Loucy (cell line): ENCODE results near the gene CYP8B1.

Experiments used
- EZH2phosphoT487 ChIP-seq: fragments of 200-600 bp; IDR thresholded peaks from 2 replicates; pipeline ENCODE4 v1.6.1; 2018; ENCODE audit warnings: antibody characterized with exemption, mild to moderate bottlenecking, moderate library complexity, borderline replicate concordance
- TF ChIP-seq, protein P1 (sequence below): fragments of 200-600 bp; sonication (generic); conservative IDR thresholded peaks from 2 replicates; pipeline ENCODE4 v1.5.1; 2014; ENCODE audit warnings: mild to moderate bottlenecking, antibody characterized with exemption, low read length

DNA sequence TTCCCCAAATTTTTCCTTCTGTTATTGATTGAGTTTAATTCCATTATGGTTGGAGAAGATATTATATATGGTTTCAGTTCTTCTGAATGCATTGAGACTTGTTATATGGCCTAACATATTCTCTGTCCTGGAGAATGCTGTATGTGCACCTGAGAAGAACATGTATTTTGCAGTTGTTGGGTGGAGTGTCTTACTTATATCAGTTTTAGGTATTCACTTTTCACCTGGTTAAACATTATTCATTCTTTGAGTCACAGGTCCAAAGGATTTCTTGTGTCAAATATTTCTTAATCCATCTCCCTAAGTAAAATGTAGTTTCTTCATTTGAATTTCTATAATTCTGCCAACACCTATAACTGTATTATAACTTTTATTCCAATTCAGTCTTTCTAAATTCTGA lies 48.7 kb downstream of the CYP8B1 start:
- TF ChIP-seq, protein P1, sequence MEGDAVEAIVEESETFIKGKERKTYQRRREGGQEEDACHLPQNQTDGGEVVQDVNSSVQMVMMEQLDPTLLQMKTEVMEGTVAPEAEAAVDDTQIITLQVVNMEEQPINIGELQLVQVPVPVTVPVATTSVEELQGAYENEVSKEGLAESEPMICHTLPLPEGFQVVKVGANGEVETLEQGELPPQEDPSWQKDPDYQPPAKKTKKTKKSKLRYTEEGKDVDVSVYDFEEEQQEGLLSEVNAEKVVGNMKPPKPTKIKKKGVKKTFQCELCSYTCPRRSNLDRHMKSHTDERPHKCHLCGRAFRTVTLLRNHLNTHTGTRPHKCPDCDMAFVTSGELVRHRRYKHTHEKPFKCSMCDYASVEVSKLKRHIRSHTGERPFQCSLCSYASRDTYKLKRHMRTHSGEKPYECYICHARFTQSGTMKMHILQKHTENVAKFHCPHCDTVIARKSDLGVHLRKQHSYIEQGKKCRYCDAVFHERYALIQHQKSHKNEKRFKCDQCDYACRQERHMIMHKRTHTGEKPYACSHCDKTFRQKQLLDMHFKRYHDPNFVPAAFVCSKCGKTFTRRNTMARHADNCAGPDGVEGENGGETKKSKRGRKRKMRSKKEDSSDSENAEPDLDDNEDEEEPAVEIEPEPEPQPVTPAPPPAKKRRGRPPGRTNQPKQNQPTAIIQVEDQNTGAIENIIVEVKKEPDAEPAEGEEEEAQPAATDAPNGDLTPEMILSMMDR, result no peak
- TF ChIP-seq EZH2phosphoT487, result no peak
